HCT116 (cell line): ENCODE measurements around the gene LINS1.

Experiments used
- ELF1 ChIP-seq: IDR thresholded peaks from 2 replicates; pipeline ENCODE4 v1.6.1; 2012; ENCODE audit warnings: low read depth, borderline replicate concordance
- EZH2 ChIP-seq: fragments of 200-600 bp; sonication (generic); IDR thresholded peaks from 2 replicates; pipeline ENCODE4 v1.6.1; 2017; ENCODE audit warnings: antibody characterized with exemption, mixed run types
- EZH2phosphoT487 ChIP-seq: fragments of 200-600 bp; IDR thresholded peaks from 2 replicates; pipeline ENCODE4 v1.6.1; 2018; ENCODE audit warnings: antibody characterized with exemption, borderline replicate concordance
- POLR2A ChIP-seq: IDR thresholded peaks from 2 replicates; pipeline ENCODE4 v1.7.0; 2011; ENCODE audit warnings: borderline replicate concordance; ENCODE audit not compliant: insufficient read depth, insufficient read length; ENCODE audit errors: extremely low read depth
- SP1 ChIP-seq: IDR thresholded peaks from 2 replicates; pipeline ENCODE4 v1.6.1; 2012; ENCODE audit warnings: low read depth
- TCF7L2 ChIP-seq: IDR thresholded peaks from 2 replicates; pipeline ENCODE4 v1.7.0; 2011; ENCODE audit warnings: borderline replicate concordance, inconsistent platforms; ENCODE audit not compliant: insufficient read depth, insufficient read length; ENCODE audit errors: extremely low read depth
- YY1 ChIP-seq: IDR thresholded peaks from 2 replicates; pipeline ENCODE4 v1.6.1; 2011; ENCODE audit warnings: low read length, low read depth, moderate library complexity, mild to moderate bottlenecking; ENCODE audit not compliant: insufficient replicate concordance; ENCODE audit errors: extremely low read depth
- ZNF274 ChIP-seq: fragments of 200-500 bp; sonication (Bioruptor generic); IDR thresholded peaks from 2 replicates; pipeline ENCODE4 v1.6.1; 2014; ENCODE audit warnings: mild to moderate bottlenecking, low read depth, low read length, inconsistent platforms
- TF ChIP-seq, protein P1 (sequence below), 3 experiments: fragments of 200-600 bp in 1 of 3; sonication (generic) in 1 of 3; IDR thresholded peaks in 2 of 3; conservative IDR thresholded peaks in 1 of 3; 2 replicates each; pipeline ENCODE4 v1.5.1; 2012 to 2017; ENCODE audit warnings: low read depth in 2 of 3, low read length in 2 of 3, antibody characterized with exemption in 1 of 3, borderline replicate concordance in 1 of 3, control low read depth in 1 of 3, mild to moderate bottlenecking in 1 of 3, mixed read lengths in 1 of 3, mixed run types in 1 of 3, moderate library complexity in 1 of 3; ENCODE audit not compliant: insufficient read depth in 1 of 3
- TF ChIP-seq, protein P2 (sequence below): IDR thresholded peaks from 2 replicates; pipeline ENCODE4 v1.6.1; 2012; ENCODE audit warnings: low read depth
- TF ChIP-seq, protein P3 (sequence below): IDR thresholded peaks from 2 replicates; pipeline ENCODE4 v1.6.1; 2012

DNA sequence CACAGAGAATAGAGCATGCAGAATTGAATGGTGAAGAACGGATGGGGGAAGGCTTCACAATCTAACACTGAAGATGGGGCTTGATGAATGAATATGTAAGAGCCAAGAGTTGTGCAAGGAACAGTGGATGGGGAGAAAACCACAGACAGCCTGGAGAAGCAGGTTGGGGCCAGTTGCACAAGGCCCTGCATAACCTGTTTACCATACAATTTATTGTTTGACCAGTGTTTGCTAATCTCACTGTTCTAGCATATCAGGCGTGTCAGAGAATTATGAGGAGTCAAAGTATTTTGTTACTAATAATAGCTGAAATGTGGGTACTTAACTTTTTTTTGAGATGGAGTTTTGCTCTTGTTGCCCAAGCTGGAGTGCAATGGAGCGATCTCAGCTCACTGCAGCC, 36.4 kb downstream of the LINS1 start:
- no peak for TF ChIP-seq EZH2phosphoT487
- TF ChIP-seq, protein P1, sequence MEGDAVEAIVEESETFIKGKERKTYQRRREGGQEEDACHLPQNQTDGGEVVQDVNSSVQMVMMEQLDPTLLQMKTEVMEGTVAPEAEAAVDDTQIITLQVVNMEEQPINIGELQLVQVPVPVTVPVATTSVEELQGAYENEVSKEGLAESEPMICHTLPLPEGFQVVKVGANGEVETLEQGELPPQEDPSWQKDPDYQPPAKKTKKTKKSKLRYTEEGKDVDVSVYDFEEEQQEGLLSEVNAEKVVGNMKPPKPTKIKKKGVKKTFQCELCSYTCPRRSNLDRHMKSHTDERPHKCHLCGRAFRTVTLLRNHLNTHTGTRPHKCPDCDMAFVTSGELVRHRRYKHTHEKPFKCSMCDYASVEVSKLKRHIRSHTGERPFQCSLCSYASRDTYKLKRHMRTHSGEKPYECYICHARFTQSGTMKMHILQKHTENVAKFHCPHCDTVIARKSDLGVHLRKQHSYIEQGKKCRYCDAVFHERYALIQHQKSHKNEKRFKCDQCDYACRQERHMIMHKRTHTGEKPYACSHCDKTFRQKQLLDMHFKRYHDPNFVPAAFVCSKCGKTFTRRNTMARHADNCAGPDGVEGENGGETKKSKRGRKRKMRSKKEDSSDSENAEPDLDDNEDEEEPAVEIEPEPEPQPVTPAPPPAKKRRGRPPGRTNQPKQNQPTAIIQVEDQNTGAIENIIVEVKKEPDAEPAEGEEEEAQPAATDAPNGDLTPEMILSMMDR (IDR thresholded peaks at IDR 0.05 in 2 of 3, conservative IDR thresholded peaks at IDR 0.05 in 1 of 3; ENCODE audit: borderline replicate concordance in 1 of 3, insufficient read depth in 1 of 3, low read depth in 2 of 3, low read length in 2 of 3): no peak
- no peak for TF ChIP-seq SP1
- no peak for TF ChIP-seq ELF1
- TF ChIP-seq YY1: no peak
- TF ChIP-seq EZH2: no peak
- no peak for TF ChIP-seq ZNF274
- TF ChIP-seq TCF7L2: no peak
- TF ChIP-seq, protein P2, sequence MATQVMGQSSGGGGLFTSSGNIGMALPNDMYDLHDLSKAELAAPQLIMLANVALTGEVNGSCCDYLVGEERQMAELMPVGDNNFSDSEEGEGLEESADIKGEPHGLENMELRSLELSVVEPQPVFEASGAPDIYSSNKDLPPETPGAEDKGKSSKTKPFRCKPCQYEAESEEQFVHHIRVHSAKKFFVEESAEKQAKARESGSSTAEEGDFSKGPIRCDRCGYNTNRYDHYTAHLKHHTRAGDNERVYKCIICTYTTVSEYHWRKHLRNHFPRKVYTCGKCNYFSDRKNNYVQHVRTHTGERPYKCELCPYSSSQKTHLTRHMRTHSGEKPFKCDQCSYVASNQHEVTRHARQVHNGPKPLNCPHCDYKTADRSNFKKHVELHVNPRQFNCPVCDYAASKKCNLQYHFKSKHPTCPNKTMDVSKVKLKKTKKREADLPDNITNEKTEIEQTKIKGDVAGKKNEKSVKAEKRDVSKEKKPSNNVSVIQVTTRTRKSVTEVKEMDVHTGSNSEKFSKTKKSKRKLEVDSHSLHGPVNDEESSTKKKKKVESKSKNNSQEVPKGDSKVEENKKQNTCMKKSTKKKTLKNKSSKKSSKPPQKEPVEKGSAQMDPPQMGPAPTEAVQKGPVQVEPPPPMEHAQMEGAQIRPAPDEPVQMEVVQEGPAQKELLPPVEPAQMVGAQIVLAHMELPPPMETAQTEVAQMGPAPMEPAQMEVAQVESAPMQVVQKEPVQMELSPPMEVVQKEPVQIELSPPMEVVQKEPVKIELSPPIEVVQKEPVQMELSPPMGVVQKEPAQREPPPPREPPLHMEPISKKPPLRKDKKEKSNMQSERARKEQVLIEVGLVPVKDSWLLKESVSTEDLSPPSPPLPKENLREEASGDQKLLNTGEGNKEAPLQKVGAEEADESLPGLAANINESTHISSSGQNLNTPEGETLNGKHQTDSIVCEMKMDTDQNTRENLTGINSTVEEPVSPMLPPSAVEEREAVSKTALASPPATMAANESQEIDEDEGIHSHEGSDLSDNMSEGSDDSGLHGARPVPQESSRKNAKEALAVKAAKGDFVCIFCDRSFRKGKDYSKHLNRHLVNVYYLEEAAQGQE: no peak
- TF ChIP-seq, protein P3, sequence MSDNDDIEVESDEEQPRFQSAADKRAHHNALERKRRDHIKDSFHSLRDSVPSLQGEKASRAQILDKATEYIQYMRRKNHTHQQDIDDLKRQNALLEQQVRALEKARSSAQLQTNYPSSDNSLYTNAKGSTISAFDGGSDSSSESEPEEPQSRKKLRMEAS: no peak
- TF ChIP-seq POLR2A: no peak
